CMK (cell line): Measurements from ENCODE around the gene ZNF697.
"Not testable (repeated sequence)": the region's sequence is repeated elsewhere in the genome, so short reads cannot be mapped to it uniquely, and the experiment has no call there.

Source experiments
- DNase-seq: peaks from one replicate; pipeline ENCODE4 v3.0.0-alpha.2; 2010; ENCODE audit warnings: low read depth

ZNF697 gene

DNA sequence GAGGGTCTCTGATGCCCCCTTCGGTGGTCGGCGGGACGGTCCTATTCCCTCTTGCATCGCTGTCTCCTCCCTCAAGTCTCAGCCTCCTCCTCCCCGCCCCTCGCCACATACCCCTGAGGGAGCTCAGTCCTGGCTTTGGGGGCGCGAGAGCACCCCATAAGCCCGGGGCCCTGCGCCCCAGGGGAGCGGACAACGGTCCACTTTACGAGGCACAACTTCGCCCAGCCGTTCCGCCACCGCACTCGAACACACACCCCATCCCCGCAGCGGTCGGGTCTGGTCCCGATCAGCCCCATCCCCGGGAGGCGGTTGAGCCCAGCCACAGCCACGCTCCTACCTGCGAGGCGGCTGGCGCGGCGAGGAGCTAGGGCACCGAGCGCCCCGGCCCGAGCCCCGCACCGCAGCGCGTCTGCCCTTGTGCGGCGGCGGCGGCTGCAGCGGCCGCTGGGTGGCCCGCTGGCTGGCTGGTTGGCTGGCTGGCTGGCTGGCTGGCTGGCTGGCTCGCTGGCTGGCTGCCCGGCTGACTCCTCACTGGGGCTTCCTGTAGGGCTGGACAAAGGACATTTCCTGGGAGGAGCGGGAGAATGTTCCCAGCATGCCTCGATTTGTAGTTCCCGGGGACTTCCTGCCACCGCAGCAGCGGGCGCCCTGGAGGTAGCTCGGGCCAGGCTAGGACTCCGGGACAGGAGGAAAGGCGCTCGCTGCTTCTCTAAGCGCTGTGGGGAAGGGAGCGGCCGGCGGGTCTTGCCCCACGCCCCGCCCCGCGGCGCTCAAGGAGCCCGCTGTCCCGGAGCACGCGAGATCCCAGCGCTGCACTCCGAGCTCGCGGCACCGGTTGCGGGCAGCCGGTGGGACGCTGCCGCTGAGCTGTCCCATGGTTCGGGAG lies at the start of gene ZNF697:
Gene ZNF697 (minus strand): TSS at position 533 of the 886 bp plus-strand sequence. CDS start 22,166 bp downstream, outside the sequence.
- DNase-seq, result peak; percentile 80

DNA sequence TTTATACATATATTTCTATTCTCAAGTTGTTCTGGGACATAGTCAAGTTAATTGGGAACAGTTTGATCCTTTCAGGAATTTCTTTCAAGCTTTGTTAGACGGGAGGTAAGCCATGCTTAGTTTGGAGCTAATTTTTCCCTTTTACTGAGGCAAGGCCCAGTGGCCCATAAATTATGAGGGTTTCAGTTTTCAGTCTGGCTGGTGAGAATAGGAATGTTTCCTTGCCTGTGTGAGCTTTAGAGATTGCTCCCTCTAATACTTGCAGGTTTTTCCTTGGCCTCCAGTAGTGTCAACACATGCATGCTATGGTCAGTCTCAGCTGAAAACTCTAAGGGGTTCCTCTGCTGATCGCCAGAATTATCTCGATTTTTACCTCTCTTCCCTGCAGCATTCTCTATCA lies 49.5 kb upstream of the ZNF697 start:
- no peak for DNase-seq

DNA sequence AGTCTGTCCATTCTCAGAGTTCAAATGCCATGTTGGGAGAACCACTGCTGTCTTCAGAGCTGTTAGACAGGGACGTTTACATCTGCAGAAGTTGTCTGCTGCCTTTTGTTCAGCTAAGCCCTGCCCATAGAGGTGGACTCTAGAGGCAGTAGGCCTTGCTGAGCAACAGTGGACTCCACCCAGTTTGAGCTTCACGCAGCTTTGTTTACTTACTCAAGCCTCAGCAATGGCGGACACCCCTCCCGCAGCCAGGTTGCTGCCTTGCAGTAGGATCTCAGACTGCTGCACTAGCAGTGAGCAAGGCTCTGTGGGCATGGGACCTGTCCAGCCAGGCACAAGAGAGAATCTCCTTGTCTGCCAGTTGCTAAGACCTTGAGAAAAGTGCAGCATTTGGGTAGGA lies 48.8 kb upstream of the ZNF697 start:
- DNase-seq, result not testable (repeated sequence)

DNA sequence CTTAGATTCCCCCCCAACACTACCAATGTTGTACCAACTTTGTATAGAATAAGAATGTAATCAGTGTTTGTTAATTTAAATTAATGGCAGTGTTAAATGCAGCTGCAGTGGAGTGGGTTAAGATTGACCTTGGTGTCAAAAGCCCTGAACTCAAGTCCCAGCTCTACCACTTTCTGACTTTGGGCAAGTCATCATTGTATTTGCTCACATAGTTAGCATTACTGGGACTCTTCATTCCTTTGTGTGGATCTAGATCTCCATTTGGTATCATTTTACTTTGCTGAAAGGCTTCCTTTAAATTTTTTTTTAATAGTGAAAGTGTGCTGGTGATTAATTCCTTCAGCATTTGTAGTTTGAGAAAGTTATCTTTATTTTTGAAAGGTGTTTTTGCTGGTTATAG lies 41.4 kb upstream of the ZNF697 start:
- no peak for DNase-seq

DNA sequence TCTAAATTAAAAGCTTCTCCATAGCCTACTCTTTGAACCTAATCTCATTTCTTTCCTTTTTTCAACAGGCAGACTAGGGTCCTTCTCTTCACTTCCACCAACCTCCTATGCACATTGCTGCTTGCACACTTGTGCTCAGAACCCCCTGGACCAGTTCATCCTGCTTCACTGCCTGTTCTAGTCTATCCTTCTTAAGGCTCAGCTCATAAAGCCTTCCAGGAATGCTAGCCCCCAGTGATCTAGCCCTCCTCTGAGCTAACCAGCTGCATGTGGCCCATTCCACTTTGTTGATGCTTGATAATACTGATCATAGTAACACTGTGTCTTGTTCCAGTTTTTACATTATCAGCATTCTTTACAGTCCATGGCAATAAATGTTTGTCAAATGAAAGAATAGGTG lies 40.7 kb upstream of the ZNF697 start:
- no peak for DNase-seq

DNA sequence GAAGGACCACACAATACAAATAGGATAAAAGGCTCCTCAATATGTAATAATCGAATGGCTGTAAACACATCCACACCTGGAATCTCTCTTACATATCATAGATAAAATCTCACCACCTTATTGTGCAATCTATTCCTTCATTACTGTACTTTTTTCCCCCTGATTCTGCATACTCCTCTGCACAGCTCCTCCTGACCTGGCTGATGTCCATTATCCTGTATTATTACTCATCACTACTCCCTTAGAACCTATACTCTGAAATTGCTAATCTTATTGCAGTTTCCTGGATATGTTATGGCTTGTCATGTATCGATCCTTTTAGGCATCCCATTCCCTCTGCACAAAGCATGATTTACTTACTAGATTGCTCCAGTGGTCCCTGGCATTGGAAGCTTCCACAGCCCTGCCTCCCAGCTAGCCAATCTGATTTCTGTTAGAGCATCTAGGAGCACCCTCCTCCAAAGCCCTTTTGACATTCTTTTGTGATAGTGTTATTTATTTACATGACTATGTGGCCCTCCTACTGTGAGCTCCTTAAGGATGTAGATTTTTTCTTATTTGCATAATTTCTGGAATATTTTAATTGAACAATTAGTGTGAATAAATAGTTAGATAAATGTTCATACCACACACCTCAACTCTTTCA lies 39.5 kb upstream of the ZNF697 start:
- no peak for DNase-seq

DNA sequence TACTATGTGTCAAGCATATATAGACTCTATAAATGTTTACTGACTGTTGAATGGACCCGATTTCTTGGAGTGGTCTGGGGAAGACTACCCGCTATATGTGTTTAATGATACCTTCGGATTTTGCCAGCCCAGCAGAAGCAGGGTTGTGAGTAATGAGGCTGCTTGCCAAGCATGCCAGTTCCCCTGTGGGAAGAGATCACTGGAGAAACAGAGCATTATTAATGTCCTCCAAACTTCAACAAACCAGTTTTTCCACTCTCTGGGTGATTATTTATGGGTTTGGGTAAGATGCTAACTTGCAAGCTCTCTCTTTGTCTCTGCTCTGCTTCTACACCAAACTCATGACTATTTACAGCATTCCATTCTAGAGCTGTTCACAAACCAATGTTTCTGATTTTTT lies 38.6 kb upstream of the ZNF697 start:
- DNase-seq, result no peak

DNA sequence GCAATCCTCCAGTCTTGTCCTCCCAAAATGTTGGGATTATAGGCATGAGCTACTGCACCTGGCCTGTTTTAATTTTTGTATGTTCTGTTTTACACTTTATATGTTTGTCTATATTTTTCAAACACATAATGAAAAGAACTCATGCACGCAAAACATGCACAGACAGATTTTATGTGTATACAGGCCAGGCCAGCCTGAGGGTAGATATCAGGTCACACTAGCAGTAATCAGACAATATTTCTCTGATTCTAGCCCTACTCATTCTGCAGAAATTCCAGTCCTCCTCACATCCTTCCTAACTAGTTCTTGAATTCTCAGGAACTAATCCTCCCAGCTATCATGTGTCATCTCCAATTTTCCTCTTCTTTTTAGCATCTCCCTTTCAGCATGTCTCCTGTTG lies 35.8 kb upstream of the ZNF697 start:
- DNase-seq, result no peak

DNA sequence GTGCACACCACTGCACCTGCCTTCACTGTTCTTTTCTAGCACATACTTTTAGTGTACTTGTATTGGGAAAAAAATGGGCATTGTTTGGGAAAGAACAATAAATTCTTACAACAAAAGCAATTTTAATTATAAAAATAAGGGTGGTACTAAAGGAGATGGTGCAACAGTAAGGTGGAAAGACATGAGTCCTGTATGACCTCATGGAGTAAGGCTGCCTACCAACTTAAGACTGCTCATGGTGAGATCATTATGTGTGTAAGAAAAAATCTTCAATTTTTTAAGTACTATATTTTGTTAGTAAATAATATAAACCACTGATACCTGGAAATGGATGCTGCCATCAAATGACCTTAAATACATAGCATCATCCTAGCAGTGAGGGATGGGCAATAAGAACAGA lies 34.1 kb upstream of the ZNF697 start:
- DNase-seq, result no peak

DNA sequence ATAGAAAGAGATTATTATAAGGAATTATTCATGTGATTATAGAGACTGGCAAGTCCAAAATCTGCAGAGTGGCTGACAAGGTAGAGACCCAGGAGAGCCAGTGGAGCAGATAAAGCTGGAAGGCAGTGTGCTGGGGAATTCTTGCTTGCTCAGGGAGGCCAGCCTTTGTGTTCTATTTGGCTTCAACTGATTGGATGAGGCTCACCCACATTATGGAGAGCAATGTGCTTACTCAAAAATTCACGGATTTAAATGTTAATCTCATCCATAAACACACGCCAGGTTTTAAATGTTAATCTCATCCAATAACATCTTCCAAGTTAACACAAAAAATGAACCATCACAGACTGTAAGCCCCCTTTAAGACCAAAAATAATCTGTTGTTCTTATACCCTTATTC lies 33.5 kb upstream of the ZNF697 start:
- DNase-seq, result no peak

DNA sequence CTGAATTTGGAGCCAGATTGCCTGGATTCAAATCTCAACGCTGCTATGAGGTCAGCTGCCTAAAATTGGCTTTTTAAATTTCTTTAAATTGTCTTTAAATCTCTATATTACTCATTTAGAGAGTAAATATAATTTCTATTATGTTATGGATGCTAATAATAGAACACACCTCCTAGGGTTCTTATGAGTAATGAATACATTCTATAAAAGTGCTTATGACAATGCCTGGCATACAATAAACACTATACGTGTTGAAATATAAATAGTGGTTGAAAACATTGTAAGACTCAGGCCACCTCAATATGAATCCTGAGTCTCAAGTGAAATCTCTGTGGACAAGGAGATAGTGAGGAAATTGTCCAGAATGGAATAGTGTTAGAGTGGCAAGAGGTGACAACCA lies 32.7 kb upstream of the ZNF697 start:
- DNase-seq, result no peak

DNA sequence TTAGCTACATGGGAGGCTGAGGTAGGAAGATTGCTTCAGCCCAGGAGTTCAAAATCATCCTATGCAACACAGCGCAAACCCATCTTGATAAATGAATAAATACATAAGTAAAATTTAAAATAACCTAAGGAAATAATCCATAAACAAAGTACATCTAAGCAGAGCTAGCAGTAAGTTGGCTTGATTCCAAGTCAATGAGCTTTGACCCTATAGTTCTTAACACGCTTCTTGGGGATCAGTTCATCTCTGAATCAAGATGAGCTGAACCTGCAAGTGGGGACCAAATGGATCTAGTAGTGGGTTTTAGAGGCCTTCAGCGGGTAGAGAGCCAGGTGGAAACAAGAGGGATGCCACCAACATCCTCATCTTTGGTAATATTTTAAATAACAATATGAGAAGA lies 32.1 kb upstream of the ZNF697 start:
- no peak for DNase-seq

DNA sequence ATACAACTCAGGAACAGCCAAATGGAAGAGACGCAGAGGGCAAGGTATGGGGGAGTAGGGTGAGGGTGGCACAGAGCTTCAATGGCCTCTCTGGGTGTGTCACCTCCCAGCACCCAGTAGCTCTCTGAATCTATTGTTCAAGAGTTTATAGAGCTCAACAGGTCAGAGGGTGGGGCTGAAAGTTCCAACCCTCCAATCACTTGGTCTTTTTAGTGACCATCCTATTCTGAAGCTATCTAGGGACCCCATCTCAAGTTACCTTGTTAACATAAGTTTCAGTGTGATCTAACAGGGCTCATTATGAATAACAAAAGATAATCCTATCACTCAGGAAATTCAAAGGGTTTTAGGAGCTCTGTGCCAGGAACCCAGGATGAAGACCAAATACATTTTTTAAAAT lies 31.2 kb upstream of the ZNF697 start:
- DNase-seq, result no peak

DNA sequence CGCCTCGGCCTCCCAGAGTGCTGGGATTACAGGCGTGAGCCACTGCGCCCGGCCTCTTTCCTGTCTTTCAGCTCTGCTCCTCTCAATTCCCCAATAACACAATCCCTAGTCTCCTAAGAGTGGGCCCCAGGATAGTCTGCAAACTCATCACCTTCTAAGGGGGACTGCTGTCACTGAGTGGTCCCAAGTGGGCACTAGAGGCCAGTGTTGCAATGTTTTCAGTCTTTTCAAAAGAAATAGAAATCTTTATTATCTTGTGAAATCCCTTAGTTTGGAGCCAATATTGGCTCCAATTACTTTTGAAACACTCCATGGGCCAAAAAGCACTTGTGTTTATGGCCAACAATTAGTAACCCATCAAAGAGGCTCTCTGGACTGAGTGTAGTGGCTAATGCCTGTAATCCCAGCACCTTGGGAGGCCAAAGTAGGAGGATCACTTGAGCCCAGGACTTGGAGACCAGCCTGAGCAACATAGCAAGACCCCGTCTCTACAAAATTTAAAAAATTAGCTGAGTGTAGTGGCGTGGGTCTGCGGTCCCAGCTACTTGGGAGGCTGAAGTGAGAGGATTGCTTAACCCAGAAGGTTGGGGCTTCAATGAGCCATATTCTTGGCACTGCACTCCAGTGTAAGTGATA lies 28.6 kb upstream of the ZNF697 start:
- DNase-seq, result no peak

DNA sequence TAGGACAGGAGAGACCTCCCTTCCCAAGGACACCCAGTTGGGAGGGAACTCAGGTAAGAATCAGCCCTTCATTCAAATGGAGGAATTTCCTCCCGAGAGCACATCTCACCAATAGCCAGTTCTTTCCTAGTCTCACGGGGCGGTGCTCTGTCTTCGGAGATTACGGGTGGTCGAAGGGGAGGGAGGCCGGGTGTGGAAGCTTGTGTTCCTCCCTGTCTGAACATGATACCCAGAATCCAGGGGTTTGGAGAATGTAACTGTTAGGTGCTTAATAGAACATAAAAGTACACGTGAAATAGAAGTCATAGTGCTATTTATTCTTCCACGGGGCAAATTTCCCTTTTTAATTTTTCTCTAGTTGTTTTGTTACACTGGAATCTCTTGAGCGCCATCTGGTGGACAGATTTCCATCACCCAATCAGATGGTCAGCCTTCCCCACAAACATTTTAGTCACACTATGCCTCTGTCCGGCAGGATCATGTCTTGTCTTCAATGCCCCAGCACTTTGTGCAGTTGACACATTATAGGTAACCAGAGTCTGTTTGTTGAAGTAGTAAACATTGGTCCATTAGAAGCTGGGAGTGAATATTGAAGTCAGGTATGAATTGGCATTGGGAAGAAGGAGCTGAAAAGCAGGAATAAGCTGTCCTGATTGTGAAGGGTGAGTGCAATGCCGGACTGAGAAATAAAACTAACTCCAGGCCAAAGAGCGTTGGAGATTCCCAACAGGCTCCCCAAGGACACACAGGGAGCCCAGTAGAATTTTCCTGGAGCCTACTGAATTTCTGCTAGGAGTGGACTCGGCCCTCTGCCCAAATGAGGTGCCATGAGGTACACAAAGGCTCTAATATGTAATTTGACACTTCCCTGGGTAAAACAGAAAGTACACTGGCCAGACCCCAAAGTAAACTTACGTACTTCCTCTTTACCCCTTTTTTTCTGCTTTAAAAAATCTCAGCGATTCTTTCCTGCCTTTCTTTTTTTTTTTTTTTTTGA lies 27.6 kb upstream of the ZNF697 start:
- peak; percentile 49 for DNase-seq

DNA sequence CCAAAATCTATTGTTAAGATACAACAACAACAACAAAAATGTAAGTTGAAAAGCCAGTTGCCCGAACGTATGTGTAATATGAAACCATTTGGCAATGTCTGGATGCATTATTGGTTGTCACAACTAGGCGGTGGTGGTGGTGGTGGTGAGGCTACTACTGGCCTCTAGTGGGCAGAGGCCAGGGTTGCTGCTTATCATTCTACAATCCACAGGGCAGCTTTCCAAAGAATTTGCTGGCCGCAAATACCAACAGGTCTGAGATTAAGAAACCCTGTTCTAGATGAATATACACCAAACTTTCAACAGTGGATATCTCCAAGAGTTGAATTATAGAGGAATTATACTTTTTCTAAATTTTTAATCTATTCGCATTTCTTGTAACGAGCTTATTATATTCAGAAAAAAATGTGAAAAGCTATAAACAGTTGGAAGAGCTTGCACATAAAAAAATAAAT lies 26.8 kb upstream of the ZNF697 start:
- no peak for DNase-seq

DNA sequence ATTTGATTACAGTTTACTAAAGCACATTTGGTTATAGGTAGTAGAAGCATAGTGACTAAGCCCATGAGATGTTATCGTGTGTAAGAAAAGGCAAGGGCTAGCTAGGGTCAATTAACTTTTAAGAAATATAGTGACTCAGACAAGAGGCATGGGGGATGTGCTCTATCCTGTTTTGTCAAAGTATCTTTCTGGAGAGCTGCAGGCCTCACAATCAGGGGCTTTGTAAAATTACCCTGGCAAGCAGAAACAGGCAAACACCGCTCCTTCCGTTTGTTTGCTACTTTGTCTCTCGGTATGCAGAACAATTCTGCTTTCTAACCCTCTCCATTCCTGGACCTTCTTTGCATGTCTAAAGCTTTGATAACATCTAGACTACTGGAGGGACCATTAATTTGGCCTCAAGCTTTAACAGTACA lies 26.1 kb upstream of the ZNF697 start:
- DNase-seq, result no peak

DNA sequence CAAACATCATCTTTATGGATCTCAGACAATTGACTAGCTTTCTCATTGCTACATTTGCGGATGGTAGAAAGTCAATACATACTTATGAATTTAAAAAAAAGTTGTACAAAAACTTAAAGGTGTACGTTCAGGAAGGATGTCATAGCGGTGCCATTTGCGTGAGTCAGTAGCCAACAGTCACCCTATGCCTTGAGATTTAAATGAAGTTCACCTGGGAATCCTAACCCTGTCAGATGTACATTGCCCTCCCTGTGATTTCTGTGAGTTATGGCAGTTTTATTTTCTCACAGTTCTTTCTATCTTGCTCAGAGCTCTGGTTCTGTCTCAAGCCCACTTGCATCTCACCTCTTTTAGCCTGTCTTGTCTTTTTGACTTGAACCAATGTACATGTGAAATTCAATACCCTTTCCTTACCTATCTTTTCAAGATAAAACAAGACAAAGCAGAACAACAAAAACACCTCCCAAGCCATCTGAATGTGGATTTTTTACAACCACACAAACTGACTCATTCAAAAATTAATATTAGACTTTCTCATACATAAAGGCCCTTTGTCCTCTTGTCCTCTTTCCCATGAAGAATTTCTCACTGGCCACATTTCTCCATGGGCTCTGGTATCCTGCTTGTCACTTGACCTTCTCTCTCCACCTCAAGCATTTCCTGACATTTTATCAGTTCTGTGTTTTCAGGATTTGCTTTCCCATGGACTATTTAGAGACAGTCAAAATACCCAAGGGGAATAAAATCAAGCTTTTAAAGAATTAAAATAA lies 25.3 kb upstream of the ZNF697 start:
- no peak for DNase-seq

DNA sequence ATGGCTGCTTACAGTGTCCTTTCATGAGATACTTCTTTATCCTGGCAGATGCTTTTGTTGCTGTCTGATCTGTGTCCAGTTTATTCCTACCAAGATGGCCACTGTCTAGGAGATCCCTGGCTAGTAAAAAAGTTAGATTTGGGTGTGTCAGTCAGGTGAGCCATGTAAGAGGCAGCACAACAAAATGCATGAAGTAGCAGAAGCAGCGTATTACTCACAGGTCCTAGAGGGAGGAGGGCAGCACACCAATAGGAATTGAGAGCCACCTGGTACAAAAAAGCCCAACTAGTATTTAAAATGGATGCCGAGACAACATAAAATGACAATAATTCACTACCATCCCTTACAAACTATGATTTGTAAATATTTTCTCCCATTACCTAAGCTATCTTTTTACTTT lies 22.8 kb upstream of the ZNF697 start:
- DNase-seq, result no peak

DNA sequence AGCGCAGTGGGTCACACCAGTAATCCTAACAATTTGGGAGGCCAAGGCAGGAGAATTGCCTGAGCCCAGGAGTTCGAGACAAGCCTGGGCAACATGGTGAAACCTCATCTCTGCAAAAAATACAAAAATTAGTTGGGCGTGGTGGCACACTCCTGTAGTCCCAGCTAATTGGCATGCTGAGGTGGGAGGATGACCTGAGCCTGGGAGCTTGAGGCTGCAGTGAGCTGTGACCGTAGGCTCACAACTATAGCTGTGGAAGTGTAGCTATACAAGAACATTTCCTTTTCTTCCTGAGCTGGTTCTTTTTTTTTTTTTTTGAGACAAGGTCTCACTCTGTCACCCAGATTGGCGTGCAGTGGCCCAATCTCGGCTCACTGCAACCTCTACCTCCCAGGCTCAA lies 19.1 kb upstream of the ZNF697 start:
- no peak for DNase-seq

DNA sequence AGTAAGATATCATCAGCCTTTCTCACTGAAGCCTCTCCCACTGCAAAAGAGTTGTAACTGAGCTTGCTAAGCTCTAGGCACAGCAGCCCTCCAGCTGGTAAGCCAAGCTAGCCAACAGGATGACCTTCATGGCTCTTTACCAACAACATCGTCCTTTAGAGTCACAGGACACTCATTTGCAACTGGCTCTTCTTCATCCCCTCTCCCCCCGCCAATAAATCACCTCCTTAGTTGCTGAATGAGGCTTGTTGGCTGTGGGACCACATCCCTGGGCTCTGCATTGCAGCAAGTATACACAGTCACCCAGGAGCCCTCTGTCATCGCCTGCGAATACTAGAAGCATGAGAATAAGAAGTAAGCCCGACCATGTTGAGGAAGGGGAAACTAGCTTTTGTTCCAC lies 16.0 kb upstream of the ZNF697 start:
- DNase-seq, result no peak
